GM18873 (cell line): ENCODE measurements around the gene PSG2.
"Not testable (repeated sequence)": the region's sequence is repeated elsewhere in the genome, so short reads cannot be mapped to it uniquely, and the experiment has no call there.

Experiments
- ATAC-seq: cut with Tn5 transposase; IDR thresholded peaks from one replicate; pipeline ENCODE4 v1.9.1; 2021; ENCODE audit warnings: mild to moderate bottlenecking, moderate library complexity, moderate number of reproducible peaks; ENCODE audit not compliant: unreplicated experiment, low FRiP score

The PSG2 gene

DNA sequence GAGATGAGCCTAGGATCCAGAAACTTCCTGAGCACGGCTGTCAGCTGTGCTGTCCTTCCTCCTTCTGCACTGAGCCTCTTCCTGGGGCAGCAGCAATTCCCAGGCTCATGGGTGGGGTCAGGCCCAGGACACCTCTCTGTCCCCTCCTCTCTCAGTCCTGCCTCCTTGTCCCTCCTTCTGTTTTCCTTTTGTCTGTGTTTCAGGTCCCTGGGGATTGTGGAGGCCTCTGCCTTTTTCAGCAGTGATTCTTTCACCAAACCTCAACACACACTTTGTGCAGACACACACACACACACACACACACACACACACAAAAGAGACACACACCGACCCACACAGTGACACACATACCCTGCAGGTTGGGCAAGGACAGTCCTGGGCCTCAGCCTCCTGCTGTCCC, at the start of gene PSG2:
Gene PSG2 (minus strand): TSS at position 101 of the 400 bp plus-strand sequence. CDS start 132 bp downstream, outside the sequence.
- ATAC-seq: not testable (repeated sequence)

DNA sequence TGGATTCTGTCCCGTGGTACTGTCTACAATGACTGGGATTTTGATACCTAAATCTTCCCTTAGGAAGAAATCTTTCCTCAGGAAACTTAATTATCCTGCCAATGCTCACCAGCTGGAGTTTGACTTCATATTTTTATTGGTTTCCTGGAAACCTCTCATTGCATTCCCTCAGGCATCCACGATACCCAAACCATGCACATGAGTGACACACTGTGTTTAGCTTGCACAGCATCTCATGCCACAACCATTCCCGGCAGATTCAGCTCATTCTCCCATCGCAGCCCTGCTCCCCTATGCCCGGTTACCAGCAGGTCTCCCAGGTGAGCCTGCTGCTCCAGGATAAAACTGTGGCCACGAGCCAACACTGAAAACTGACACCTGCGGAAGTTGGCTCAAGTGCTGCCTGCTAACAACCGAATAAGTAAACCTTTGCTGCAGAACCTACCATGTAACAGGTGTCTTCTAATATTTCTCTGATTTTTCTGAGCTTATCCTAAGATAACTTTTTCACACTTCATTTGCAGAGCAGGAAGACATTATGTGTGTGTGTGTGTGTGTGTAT, 48.9 kb upstream of the PSG2 start:
- not testable (repeated sequence) for ATAC-seq

DNA sequence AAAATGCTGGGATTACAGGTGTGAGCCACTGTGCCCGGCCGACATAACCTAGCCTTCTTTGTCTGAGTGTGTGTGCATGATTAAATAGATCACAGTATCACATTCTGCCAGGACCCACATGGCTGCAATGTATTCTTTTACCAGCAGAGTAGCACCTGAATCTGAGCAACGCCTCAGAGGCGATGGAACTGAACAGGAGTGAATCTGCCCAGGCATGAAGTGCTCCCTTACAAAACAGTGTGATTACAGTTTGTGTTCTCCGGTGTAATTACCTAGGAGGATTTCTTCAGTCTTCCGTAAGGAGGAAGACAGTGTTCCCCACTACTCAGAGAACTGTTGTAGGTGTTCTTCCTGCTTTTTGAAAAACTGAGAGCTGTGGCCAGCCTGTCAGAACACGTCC, 46.7 kb upstream of the PSG2 start:
- ATAC-seq: not testable (repeated sequence)

DNA sequence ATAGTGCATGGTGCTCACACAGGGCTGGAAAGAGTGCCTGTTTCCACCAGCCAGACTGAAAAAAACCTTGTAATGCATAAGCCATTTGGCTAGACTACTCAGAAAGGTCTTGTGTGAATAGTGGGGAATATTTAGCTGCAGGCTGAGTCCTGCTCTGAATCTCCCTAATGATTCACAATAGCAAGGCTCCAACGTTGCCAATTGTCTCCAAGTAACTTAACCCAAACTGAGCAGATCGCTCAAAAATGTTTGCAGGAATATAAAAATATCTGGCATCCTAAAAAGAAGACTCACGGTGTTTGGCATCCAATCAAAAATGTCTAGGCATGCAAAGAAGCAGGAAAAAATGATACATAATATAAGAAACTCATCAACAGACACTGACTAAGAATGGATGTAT, 44.8 kb upstream of the PSG2 start:
- ATAC-seq: not testable (repeated sequence)

DNA sequence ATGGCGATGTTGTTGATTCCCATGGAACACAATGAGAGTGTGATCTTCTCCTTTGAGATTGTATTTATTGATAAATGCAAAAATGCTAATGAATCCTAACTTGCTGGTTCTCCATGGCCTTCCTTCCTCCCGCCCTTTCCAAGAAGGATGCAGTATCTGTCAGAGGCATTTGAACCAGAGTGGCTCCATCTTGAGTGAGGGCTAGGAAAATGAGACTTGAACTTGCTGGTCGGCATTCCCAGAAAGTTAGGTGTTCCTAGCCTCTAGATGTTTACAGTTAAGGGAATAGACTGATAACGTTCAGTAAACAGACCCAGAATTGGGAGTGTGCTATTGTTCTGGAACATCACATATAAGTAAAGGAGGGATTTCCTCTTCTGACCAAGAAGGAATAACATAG, 44.2 kb upstream of the PSG2 start:
- no peak for ATAC-seq

DNA sequence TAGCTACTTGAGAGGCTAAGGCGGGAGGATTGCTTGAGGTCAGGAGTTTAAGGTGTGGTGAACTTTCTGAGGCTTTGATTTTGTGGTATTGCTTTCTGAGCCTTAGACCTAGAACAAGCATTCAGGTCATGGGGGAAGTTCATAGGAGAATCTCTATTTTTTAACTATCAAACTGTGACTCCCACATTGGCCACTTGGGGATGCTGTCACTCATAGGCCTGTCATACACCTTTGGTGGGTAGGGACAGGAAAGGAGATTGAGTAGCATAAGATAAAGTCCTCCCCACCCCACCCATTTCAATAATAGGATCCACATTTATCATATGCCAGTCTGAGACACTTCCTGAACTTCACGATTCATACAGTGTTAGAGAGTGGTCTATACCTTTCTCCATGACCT, 41.9 kb upstream of the PSG2 start:
- ATAC-seq: no peak

DNA sequence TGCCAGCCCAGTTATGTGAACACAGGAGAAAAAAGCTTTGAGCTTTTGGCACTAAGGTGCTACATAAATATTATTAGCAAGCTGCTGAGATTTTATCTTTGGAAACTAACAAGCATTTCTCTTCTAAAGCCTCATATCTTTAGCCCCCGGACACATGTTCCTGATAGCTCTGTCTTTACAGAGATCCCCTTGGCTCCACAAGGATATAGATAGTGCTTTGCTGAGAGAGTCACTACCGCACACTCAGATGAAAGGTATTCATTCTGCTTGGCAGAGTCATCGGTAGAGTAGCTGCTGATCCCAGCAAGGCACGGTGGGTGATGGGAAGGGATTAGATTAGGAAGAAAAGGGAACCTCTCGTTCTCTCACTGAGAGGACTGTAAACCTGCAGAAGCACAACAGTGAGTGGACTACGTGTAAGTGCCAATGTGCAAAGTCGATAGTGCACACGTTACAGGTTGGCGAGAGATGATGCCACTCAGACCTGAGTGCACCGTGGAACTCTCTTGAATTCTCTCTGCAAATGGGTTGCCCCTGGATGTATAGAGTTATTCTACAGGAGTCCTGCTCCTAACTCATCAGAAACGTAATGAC, 38.0 kb upstream of the PSG2 start:
- ATAC-seq: not testable (repeated sequence)

DNA sequence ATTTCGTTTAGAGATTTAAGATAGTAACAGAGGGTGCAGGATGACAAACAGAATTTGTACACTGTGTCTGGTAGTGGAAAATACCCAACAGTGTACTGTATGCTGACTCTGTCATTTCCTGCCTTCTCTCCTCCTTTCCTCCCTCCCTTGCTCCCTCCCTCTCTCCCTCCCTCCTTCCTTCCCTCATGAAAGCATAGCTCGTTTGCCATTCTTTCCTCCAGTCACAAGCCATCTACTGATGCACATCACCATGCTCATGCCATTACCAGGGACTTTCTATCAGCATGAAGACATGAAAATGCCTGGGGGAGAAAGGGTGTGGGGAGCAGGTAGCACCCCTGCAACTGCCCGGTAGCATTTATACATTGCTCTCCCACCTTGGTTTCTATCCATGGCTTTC, 37.0 kb upstream of the PSG2 start:
- ATAC-seq: not testable (repeated sequence)

DNA sequence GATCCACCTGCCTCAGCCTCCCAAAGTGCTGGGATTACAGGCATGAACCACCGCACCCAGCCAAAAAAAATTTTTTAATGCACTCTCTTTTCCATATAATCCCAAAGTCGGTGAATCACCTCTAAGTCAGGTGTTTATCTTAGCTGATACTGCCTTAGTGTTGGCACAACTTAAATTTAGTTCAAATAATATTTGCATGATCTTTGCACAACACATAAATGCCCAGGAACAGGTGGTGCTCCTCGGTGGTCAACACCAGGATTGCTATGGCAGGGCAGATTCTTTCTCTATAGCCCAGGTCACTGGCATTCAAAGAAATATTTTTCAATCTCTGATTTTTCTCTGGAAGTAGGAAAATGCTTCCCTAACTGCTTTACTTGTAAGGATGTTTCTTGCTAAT, 33.9 kb upstream of the PSG2 start:
- not testable (repeated sequence) for ATAC-seq

DNA sequence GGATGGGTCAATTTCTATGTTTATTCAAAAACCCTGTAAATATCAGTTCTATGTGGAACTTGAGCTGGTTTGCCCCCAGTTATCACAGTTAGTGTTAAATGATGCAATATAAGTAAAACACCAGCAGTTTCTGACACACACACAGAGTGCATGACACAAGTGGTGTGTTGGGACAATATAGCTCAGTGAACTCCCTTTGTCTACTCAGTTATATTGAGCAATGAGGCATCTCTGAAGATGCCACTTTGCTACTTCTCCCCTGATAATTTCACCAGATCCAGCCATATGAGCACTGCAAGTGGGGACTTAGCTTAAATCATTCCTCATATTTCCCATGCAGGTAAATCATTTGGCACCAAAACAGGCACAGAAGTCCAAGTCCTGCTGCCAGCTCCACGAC, 33.0 kb upstream of the PSG2 start:
- ATAC-seq: not testable (repeated sequence)

DNA sequence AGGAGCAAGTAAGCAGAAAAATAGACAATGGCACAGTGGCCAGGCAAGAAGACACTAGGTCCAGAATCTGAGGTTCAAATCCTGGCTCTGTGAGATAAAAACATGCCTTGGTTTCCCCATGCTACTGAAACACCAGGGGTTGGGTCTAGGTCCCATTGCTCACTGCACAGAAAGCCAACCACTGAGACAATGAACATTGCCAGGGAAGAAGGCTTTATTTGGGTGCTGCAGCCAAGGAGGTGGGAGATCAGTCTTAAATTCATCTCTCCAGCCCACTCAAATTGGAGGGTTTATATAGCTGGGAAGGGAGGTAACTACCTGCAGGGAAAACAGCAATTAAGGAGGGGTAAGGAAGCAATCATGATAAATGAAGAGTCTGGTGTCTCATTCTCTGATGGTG, 32.6 kb upstream of the PSG2 start:
- ATAC-seq: not testable (repeated sequence)

DNA sequence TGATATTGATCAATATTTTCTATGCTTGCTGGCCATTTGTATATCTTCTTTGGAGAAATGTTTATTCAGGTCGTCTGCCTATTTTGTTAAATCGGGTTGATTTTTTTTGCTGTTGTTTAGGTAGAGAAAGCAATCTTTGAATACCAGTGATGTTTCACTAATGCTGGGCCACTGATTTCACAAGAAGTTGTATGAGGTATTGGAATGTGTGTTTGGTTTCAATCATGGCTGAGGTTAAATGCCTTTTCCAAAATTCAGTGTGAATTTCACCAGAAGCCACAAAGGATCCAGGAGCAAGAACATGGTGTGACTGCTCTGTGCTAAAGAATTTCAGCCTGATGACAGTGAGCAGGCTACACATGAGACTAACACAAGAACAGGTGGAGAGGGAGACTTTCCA, 32.1 kb upstream of the PSG2 start:
- ATAC-seq: not testable (repeated sequence)

DNA sequence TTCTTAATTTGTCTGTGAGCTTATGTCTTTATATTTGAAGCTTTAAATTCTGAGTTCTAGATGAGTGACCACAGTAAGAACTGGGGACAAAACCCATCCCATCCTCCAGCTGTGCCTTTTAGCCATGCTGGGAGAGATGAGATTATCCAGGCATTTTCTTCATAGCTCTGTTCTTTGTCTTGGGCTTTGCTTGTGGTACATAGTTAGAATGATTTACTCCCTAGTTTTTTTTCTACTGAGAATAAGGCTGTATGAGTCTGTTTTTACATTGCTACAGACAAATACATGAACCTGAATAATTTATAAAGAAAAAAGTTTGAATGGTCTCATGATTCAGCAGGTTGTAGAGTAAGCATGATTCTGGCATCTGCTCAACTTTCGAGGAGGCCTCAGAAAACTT, 24.9 kb upstream of the PSG2 start:
- ATAC-seq: not testable (repeated sequence)

DNA sequence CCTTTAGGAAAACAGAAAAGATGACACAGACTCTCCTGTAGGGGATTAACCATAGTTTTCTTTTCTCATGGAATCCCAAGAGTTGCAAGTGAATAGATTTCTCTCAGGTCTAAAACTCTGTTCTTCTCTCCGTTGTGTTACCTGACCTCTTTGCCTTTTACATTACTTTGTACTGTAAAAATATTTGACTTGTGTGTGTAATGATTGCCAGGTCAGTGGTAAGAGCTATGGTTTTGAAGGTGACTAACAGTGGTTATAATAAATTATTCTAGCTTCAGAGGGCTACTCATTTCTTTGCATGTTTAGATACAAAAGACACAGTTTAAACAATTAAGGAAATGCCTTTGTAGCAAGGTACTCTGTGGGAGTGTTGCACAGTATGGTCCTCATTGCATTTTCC, 23.0 kb upstream of the PSG2 start:
- ATAC-seq: no peak

DNA sequence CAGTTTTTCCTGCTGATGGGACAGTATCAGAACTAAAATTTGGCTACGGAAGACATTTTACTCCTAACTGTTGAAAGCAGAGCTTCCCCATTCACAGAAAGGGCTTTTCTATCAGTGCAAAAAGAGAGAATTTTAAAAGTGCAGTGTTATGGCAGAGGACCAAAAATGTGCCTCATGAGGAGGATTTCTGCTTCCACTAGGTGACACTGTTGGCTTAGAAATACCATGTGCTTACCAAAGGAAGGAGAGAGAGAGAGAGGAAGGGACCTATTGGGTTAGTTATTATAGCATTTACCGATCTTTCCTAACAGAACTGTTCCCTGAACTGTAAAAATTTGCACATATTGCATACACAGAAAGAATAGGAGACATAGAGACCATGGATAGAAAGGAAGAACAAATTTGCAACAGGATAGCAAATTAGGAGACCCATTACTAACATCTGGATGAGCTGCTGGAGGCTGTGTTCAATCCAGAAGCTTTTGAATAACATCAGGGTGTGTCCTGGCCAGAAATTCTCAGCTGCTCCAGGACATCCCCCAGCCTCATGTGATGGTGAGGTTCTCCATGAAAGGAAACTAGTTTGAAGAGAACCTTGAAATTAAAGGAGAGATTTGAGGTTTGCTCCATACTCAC, 21.8 kb upstream of the PSG2 start:
- not testable (repeated sequence) for ATAC-seq

DNA sequence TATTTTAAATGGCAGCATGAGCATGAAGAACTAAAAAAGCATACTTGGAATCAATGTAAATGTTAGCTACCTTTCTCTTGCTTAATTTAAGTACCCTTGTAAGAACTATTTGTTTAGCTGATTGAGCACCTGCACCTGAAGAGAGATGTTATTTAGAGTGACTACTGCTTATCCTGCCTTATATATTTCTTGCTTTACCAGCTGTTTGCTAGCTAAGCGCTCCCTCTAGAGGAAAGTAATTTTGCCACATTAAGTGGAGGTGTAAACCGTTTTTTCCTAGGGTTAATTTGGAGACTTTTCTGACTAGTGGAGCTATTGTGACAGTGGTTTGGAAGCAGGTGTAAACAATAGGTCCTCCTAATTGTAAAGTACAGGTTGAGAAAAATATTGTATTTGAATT, 19.4 kb upstream of the PSG2 start:
- ATAC-seq: no peak

DNA sequence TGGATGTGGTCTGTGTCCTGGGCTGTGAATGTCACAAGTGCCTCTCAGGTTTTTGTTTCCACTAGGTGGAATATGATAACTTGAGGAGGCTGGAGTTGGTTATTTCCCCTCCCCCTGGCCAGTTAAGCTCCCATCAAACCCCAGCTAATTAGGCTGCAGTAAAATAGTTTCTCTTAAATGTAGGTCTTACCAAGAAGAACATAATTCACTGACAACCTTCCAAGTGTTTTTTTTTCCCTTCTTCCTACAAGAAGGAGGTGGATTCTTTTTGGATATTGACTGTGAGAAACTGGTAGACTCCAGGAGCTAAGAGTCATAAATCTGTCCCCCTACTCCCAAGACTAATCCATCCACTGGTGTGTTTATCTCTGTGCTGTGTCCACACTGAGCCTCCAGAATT, 15.9 kb upstream of the PSG2 start:
- not testable (repeated sequence) for ATAC-seq

DNA sequence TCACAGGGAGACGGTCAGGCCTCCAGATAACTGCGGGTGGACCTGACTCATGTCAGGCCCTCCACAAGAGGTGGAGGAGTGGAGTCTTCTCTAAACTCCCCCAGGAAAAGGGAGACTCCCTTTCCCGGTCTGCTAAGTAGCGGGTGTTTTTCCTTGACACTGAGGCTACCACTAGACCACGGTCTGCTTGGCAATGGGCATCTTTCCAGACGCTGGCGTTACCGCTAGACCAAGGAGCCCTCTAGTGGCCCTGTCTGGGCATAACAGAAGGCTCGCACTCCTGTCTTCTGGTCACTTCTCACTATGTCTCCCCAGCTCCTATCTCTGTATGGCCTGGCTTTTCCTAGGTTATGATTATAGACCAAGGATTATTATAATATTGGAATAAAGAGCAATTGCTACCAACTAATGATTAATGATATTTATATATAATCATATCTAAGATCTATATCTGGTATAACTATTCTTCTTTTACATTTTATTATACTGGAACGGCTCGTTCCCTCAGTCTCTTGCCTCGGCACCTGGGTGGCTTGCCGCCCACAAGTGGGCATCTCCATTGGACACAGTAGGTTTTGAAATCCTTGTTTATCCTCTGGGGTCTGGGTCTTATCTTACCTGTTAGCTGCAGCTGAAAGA, 5.3 kb upstream of the PSG2 start:
- ATAC-seq: not testable (repeated sequence)

DNA sequence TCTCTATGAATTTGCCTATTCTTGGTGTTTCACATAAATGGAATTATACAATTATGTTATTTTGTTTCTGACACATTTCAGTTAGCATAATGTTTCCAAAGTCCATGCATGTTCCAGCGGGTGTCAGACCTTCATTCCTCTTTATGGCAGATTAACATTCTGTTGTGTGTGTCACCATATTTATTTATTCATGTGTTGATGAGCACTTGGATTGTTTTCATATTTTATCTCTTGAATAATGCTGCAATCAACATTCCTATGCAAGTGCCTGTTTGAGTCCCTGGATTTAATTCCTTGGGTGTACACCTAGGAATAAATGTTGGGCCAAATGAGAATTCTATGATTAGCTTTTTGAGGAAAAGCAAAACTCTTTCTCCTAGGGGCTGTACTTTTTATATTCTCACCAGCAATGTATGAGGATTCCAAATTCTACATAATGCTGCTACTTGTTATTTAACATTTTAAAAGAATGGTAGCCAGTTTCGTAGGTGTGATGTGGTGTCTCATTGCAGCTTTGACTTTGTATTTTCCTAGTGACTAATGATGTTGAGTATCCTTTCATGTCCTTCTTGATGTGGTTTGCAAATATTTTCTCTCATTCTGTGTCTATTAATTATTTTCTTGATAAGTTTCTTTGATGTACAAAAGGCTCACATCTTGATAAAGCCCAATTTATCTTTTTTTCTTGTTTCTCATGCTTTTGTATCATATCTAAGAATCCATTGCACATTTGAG, 3.5 kb upstream of the PSG2 start:
- ATAC-seq: not testable (repeated sequence)

DNA sequence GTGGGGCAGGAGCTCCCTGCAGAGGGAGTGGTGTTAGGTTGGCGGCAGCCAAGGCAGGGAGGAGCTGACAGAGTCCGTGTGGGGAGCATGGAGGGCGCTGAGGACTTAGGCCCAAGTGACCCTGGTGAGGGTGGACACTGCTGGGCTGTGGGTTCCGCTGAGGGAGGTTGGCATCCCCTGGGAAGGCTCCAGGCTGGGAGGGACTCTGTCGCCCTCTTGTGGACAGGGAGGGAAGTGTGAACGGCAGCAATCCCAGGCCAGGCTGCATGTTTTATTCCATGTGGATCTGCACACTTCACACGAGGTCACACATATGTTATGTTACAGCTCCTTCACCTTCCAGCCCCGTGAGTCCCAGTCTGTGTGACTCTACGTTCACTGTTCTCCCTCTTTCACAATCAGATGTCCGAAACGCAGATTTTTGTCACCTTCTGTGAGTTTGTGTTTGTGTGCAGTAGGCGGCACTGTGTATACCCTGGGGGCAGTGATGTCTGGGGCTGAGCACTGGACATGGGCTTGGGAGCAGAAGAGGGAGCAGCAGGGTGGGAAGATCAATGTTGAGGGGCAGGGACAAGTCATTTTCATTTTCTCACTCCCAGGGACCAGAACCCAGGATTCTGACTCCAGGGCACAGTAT, 1.8 kb upstream of the PSG2 start:
- ATAC-seq: not testable (repeated sequence)
